H1 (cell line): ENCODE data around the gene CHAC2. TPM values are rescaled to one million over a fixed set of nuclear protein-coding genes. Genes with fewer than 3 reads are reported as not detected.
"Not testable (repeated sequence)": the region's sequence is repeated elsewhere in the genome, so short reads cannot be mapped to it uniquely, and the experiment has no call there.

Source experiments
- CTCF ChIA-PET: fragments of 300-600 bp; sonication (Branson Sonifier 250); formaldehyde crosslinking; loops from one replicate; lab custom pipeline; 2021; ENCODE audit not compliant: partially characterized antibody; lab: Charles Lee
- POLR2A ChIA-PET: fragments of 300-600 bp; sonication (Branson Sonifier 250); formaldehyde crosslinking; loops from one replicate; lab custom pipeline; 2021; ENCODE audit warnings: inconsistent platforms; ENCODE audit not compliant: partially characterized antibody; lab: Charles Lee
- DNase-seq, 2 experiments: peaks; one replicate each; pipeline versions ENCODE4 v3.0.0 to v3.0.0-alpha.2; 2010 to 2022; ENCODE audit warnings: low spot score in 2 of 2, low read depth in 1 of 2, mixed read lengths in 1 of 2
- FAIRE-seq: peaks from 2 replicates; lab custom pipeline; 2011; peaks lifted over from hg19 to GRCh38; lab: Jason Lieb, UNC
- H2AFZ ChIP-seq: 2 replicates; pipeline ENCODE4 v1.8.1; 2012; ENCODE audit warnings: low read length, inconsistent platforms
- H2AK5ac ChIP-seq: 2 replicates; pipeline ENCODE4 v1.6.1; 2013; ENCODE audit warnings: low read depth, low read length
- H2BK120ac ChIP-seq: replicated peaks from 2 replicates; pipeline ENCODE3; 2013; ENCODE audit warnings: low read depth, low read length, inconsistent platforms
- H2BK12ac ChIP-seq: 2 replicates; pipeline ENCODE4 v1.6.1; 2013; ENCODE audit warnings: low read depth, low read length
- H2BK15ac ChIP-seq: 2 replicates; pipeline ENCODE4 v1.6.1; 2013; ENCODE audit warnings: low read length
- H2BK20ac ChIP-seq: 2 replicates; pipeline ENCODE4 v1.6.1; 2013; ENCODE audit warnings: low read length
- H2BK5ac ChIP-seq: 2 replicates; pipeline ENCODE4 v1.6.1; 2013; ENCODE audit warnings: low read depth, low read length
- H3K14ac ChIP-seq: 2 replicates; pipeline ENCODE4 v1.6.1; 2013; ENCODE audit warnings: inconsistent platforms; ENCODE audit not compliant: insufficient read length
- H3K18ac ChIP-seq: 2 replicates; pipeline ENCODE4 v1.6.1; 2013; ENCODE audit warnings: low read length; ENCODE audit errors: extremely low read depth
- H3K23ac ChIP-seq: 2 replicates; pipeline ENCODE4 v1.6.1; 2013; ENCODE audit warnings: inconsistent platforms; ENCODE audit not compliant: insufficient read length
- H3K23me2 ChIP-seq: 2 replicates; pipeline ENCODE4 v1.6.1; 2013; ENCODE audit warnings: low read depth, low read length
- H3K27ac ChIP-seq: 2 replicates; pipeline ENCODE4 v1.6.1; 2011; ENCODE audit warnings: low read depth, low read length, inconsistent platforms
- H3K27me3 ChIP-seq, 4 experiments: replicated peaks in 1 of 4; 1 replicate in 1 of 4; 2 replicates in 3 of 4; pipeline versions ENCODE4 v1.6.1 to v1.8.1; 2011 to 2013; ENCODE audit warnings: low read length in 3 of 4, mild to moderate bottlenecking in 3 of 4, inconsistent platforms in 2 of 4, mixed read lengths in 2 of 4, moderate library complexity in 1 of 4; ENCODE audit not compliant: control insufficient read depth in 3 of 4, insufficient read depth in 3 of 4; ENCODE audit errors: extremely low read depth in 1 of 4
- H3K36me3 ChIP-seq, 4 experiments: 2 replicates each; pipeline versions ENCODE4 v1.6.1 to v1.8.1; 2011 to 2013; ENCODE audit warnings: mild to moderate bottlenecking in 4 of 4, low read length in 3 of 4, moderate library complexity in 2 of 4, control low read depth in 1 of 4, inconsistent platforms in 1 of 4; ENCODE audit not compliant: insufficient read depth in 4 of 4, control insufficient read depth in 2 of 4
- H3K4ac ChIP-seq: replicated peaks from 2 replicates; pipeline ENCODE3; 2013; ENCODE audit warnings: low read length, low read depth, mixed read lengths, inconsistent platforms; ENCODE audit not compliant: insufficient read length
- H3K4me1 ChIP-seq, 4 experiments: replicated peaks in 1 of 4; 1 replicate in 1 of 4; 2 replicates in 3 of 4; pipeline versions ENCODE4 v1.6.1 to v1.8.1; 2011 to 2013; ENCODE audit warnings: low read length in 3 of 4, inconsistent platforms in 2 of 4, mixed read lengths in 1 of 4; ENCODE audit not compliant: insufficient read depth in 4 of 4, control insufficient read depth in 3 of 4
- H3K4me2 ChIP-seq, 2 experiments: 2 replicates each; pipeline versions ENCODE4 v1.6.1 to v1.8.1; 2011 to 2013; ENCODE audit warnings: low read depth in 2 of 2, low read length in 2 of 2, control low read depth in 1 of 2, inconsistent platforms in 1 of 2, mild to moderate bottlenecking in 1 of 2; ENCODE audit not compliant: insufficient read depth in 1 of 2
- H3K4me3 ChIP-seq, 4 experiments: fragments of 200-600, 300-600 bp in 1 of 4; sonication (generic), shearing (Covaris generic), sonication (Bioruptor Twin) in 1 of 4; 2 replicates each; pipeline versions ENCODE4 v1.5.1 to v1.8.1; 2011 to 2016; ENCODE audit warnings: low read length in 4 of 4, low read depth in 3 of 4, control low read depth in 2 of 4, inconsistent platforms in 2 of 4, mild to moderate bottlenecking in 2 of 4, mixed read lengths in 1 of 4, moderate library complexity in 1 of 4; ENCODE audit not compliant: insufficient read depth in 2 of 4; ENCODE audit errors: extremely low read depth in 1 of 4
- H3K56ac ChIP-seq: replicated peaks from 2 replicates; pipeline ENCODE3; 2013; ENCODE audit warnings: low read depth, mild to moderate bottlenecking, mixed read lengths, low read length, inconsistent platforms; ENCODE audit not compliant: insufficient read length
- H3K79me1 ChIP-seq: 2 replicates; pipeline ENCODE4 v1.6.1; 2013; ENCODE audit warnings: low read depth, low read length, control low read depth
- H3K79me2 ChIP-seq, 2 experiments: 2 replicates each; pipeline versions ENCODE4 v1.6.1 to v1.8.1; 2012 to 2013; ENCODE audit warnings: low read length in 2 of 2, mild to moderate bottlenecking in 2 of 2, inconsistent platforms in 1 of 2; ENCODE audit not compliant: insufficient read depth in 2 of 2, control insufficient read depth in 1 of 2
- H3K9ac ChIP-seq, 4 experiments: replicated peaks in 1 of 4; 1 replicate in 1 of 4; 2 replicates in 3 of 4; pipeline versions ENCODE4 v1.6.1 to v1.8.1; 2011 to 2013; ENCODE audit warnings: low read depth in 3 of 4, low read length in 3 of 4, control low read depth in 2 of 4, mild to moderate bottlenecking in 2 of 4, moderate library complexity in 2 of 4, inconsistent platforms in 1 of 4; ENCODE audit errors: extremely low read depth in 1 of 4
- H3K9me3 ChIP-seq, 2 experiments: 2 replicates each; pipeline versions ENCODE4 v1.6.1 to v1.8.1; 2012 to 2013; ENCODE audit warnings: mild to moderate bottlenecking in 2 of 2, moderate library complexity in 2 of 2, control low read depth in 1 of 2, inconsistent platforms in 1 of 2, low read depth in 1 of 2, low read length in 1 of 2, mixed read lengths in 1 of 2; ENCODE audit not compliant: insufficient read depth in 2 of 2
- H4K20me1 ChIP-seq, 2 experiments: replicated peaks in 1 of 2; 2 replicates each; pipeline versions ENCODE3 to v1.8.1; 2011 to 2013; ENCODE audit warnings: inconsistent platforms in 2 of 2, low read length in 2 of 2, mild to moderate bottlenecking in 1 of 2; ENCODE audit not compliant: insufficient read depth in 2 of 2, control insufficient read depth in 1 of 2
- H4K5ac ChIP-seq: 2 replicates; pipeline ENCODE4 v1.6.1; 2013; ENCODE audit warnings: low read length, low read depth, mixed read lengths, inconsistent platforms; ENCODE audit not compliant: insufficient read length
- H4K8ac ChIP-seq: 2 replicates; pipeline ENCODE4 v1.8.0; 2013; ENCODE audit warnings: mild to moderate bottlenecking, moderate library complexity, low read length, inconsistent platforms; ENCODE audit not compliant: insufficient read depth; ENCODE audit errors: extremely low read depth
- H4K91ac ChIP-seq: replicated peaks from 2 replicates; pipeline ENCODE3; 2013; ENCODE audit warnings: low read length, mixed read lengths, inconsistent platforms; ENCODE audit not compliant: insufficient read length
- WGBS, 2 experiments: shearing (Covaris generic) in 1 of 2; methylation state at CpG; one replicate each; pipeline versions ENCODE4 v1.1.6 to v1.1.7; 2013 to 2015; ENCODE audit warnings: low lambda C conversion rate in 2 of 2, mixed read lengths in 2 of 2, inconsistent platforms in 1 of 2, low coverage in 1 of 2, missing lambda C conversion rate in 1 of 2; ENCODE audit not compliant: insufficient replicate concordance in 2 of 2, insufficient coverage in 1 of 2, insufficient read length in 1 of 2; ENCODE audit errors: extremely low coverage in 1 of 2, missing lambda C conversion rate in 1 of 2; 5-methylcytosine and 5-hydroxymethylcytosine counted together
- polyA plus RNA-seq, 7 experiments: library from polyadenylated mRNA; depleted of rRNA in 3 of 7; stranded (reverse) in 5 of 7; unstranded in 2 of 7; fragments of >200 nt in 5 of 7; fragments of 200-250 nt in 2 of 7; gene quantifications; 1 replicate in 5 of 7; 2 replicates in 1 of 7; 4 replicates in 1 of 7; pipeline versions ENCODE4 v1.2.1 to v1.2.3, GENCODE V29; 2011 to 2013; ENCODE audit warnings: missing spikeins in 2 of 7, mixed read lengths in 2 of 7
- total RNA-seq: library from RNA; stranded (reverse); fragmentation: NEBNext Ultra II Directional; extraction: Animal tissue kit (Norgen Biotek cat#: 25700); gene quantifications from 2 replicates; pipeline ENCODE4 v1.2.1, GENCODE V29; 2021

The CHAC2 gene
- total and polyA plus RNA-seq, 2 of the 8 experiments (the other 6 are each of a cell fraction or from before 2014, with no cell fraction given), result 5.4 to 11.2 TPM

- H3K4me2 ChIP-seq, H3K4ac ChIP-seq, H4K20me1 ChIP-seq, H2AK5ac ChIP-seq, H3K56ac ChIP-seq, POLR2A ChIA-PET, H2BK120ac ChIP-seq, H3K14ac ChIP-seq, H3K27me3 ChIP-seq, H3K9ac ChIP-seq, H2BK20ac ChIP-seq, H3K79me2 ChIP-seq, H2BK12ac ChIP-seq, H3K23me2 ChIP-seq, H3K4me1 ChIP-seq, FAIRE-seq, H3K9me3 ChIP-seq, H3K79me1 ChIP-seq, DNase-seq, H3K18ac ChIP-seq, H4K8ac ChIP-seq, H4K91ac ChIP-seq, H4K5ac ChIP-seq, H3K23ac ChIP-seq, H2BK15ac ChIP-seq, H2BK5ac ChIP-seq, H2AFZ ChIP-seq, H3K27ac ChIP-seq, H3K4me3 ChIP-seq, H3K36me3 ChIP-seq: not testable (repeated sequence)
- CTCF ChIA-PET, result interaction anchor here (1.4 kb wide), 1 partner anchor 10 kb away, joined by 3 read pairs; no protein-coding TSS in a partner anchor
- 97% methylated on average over 3 of the region's 3 CpGs; no CpG with 5 or more reads in 1 of the 2 experiments for WGBS, 2 experiments
Observed at GRCh38 chr2:53720944-53721343, 46.7 kb upstream of the CHAC2 start.
